Stimulated activated CD4-positive, alpha-beta T cell treated with anti-CD3 and anti-CD28 coated beads, Interleukin-12 subunit alpha, Interleukin-12 subunit beta, amount 100 ng/mL, for 24 hours (primary cell): ENCODE data around the gene TRAF3.

Experiments
- DNase-seq, 2 experiments: peaks; one replicate each; pipeline ENCODE4 v3.0.0-alpha.2; 2020; ENCODE audit warnings: low read depth in 2 of 2

TRAF3 gene

DNA sequence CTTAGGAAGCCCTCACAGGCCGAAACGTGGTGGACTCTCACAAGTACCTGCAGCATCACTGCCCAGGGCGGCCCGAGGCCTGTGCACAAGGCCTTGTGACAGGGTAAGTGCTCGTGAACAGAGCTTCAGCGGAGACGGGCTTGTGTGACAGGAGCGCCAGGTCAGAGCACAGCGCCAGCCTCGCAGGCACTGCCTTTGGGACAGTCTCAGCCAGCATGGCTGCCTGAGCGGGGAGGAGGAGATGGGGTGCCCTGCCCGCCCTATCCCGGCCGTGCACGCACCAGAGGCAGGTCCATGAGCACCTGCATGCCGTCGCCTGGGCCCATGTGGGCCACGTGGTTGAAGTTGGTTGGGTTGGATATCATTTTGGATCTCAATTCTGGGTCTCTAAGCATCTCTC, 162.1 kb downstream of the TRAF3 start:
- DNase-seq = no peak

DNA sequence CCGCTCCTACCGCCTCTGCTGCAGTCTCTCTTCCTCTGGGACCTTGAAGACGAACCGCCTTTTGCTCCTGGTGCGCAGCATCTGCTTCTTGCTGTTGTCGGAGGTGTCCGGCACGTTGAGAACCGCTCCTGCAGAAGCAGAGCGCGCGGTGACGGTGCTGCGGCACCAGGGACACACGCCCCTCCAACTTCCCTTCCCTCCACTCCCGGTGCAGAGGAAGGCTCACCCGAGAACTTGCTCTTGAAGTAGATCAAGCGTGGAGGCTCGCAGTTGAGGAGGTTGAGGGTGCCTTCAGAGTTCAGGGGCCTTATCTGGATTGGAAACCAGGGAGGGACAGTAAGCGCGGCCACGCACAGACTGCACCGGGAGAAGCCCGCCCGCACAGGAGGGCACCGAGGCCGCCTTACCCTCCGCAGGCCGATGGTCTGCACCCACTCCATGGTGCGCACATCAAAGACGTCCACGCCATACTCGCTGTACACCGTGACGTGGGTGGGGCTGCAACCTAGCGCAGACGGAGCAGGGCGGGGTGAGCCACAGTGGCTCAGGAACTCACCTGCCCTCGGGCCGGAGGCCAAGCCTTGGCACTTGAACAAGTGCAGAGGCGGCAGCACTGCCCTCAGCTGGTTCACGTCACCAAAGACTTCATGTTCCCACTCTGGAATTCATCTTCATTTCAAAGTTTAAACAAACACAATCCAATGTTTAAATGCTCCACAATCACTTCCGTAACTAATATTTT, 162.7 kb downstream of the TRAF3 start:
- DNase-seq = no peak

DNA sequence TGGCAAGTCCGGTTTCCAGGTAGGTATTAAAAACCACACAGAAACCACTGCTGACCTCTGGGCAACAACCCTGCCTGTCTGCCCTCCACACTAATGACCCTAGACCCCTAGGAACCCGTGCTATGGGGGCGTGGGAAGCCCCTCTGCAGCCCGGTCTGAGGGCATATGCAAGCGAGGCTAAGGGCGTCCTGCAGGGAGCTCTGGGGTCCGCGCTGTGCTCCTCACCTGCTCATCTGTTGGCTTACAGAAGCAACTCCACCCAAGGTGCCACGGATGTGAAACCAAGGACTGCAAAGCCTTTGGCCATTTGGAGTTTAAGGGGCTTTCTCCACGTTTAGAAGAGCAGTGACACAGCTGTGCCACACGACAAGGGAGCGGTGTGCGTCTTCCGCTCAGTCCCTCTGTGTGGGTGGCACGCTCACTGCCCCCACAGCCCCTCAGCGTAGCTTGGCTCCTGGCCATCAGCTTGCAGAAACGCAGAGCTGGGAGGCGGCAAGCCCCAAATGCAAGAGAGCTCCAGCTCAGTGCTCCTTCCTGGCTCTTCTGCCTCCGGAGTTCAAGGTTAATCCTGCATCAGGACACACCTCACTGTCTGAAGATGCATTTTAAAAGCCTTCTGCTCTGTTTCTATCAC, 163.6 kb downstream of the TRAF3 start:
- no peak for DNase-seq

DNA sequence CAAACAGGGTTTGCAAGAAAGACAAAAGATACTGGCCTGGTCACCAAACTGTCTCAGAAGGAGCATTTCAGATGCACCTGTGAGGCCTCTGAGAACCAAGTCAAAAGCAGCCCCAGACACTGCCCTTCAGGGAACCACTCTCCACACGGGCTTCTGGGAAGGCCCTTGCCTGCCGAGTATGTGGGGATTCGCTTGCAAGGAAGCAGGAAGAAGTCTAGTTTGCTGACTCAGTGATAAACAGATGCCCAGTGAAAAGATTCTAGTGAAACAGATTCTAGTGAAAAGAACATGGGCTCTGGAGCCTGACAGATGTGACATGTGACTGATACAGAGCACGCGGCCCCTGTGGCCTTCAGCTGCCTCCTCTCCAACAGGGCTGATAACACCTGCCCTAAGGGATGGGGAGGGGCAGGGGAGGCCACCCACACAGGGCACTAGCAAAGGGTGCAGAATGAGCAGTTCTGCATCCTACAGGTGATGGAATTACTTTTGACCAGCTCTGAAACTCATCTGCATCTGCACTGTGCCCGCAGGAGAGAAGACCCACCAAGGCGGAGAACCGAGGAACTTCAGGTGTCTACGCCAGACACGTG, 164.3 kb downstream of the TRAF3 start:
- DNase-seq = no peak

DNA sequence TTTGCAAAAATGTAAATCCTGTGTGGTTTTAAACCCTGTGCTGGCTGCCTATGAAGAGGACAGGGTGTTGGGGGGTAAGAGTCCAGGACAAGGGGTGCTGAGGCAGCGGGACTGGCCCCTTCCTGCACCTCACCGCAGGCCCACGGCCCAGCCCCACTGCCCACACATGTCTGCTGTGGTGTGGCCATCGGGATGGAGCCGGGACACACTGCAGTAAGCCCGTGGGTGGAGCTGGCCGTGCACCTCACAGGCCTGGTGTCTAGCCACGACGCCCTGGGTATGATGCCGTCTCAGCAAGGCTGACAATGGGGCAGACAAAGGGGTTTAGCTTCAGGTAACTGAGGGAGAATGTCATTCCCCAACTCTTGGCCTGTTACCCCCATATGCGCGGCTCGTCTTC, 164.8 kb downstream of the TRAF3 start:
- DNase-seq = no peak

DNA sequence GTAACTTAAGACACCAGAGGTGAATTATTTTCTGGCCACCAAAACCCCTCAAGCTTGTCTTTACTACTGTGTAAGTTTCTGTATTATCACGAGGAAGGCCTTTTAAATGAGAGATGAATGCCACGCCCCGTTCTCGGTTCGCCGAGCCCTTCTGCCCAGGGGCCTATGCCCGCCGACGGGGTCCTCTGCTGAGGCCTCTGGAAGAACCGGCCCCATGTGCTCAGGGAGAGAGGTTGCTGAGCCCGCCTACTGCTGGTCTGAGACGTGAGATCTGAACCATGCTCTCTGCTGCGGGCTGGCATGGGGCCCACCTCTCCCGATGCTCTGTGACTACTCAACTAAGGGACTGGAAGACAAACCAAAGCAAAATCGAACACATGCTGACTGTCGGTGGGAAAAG, 166.2 kb downstream of the TRAF3 start:
- DNase-seq = no peak

DNA sequence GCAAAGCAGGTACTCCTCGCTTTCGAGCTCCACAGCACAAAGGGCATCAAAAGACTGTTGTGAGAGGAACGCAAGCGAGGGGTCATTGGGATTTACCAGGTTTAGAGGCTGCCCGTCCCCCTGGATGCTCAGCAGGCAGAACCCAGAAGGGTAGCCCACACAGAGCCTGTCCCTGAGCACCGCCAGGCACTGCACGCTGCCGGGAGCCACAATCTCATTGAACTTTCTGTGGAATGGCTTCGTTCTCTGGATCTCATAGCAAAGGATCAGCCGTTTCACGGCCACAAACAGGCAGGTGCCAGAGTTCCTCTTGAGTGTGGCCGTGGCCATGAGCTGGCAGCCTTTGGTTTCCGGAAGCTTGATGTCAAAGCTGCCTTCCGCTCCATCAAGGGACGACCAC, 166.7 kb downstream of the TRAF3 start:
- no peak for DNase-seq

DNA sequence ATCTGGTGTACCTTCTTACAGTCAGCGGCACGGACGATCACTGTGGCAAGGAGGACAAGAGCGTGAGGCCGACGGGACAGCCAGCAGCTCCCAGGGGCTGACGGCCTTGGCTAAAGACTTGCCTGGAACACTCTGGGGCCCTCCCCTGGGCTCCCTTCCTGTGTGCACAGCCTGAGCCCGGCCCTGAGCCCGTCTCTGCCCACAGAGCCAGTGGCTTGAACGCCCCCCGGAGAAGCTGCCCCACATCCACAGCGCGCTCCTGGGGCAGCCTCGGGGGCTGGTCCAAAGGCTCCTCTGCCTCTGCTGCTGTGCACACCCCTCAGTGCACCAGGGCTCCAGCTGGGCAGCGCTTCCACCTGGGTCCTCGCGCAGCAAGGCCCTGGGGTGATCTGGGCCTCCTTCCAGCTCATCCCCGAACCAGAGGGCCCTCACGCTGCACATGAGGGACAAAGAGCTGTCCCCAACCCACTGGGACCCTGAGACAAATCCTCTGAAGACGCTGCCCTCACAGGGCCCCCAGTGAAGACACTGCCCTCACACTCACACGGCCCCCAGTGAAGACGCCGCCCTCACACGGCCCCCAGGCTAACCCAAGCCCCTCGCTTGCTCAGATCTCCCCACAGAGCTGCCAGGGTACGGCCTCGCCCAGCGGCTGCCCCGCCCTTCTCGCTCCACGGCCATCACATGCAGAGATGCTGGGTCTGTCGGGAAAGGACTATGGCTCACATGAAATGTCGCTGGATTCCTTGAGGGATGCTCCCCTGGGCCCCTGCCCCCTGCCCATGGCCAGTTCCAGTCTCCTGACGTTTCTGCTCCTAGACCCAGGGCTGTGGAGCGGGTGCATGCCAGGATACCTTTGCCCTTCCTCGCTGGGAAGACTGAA, 167.4 kb downstream of the TRAF3 start:
- DNase-seq = no peak

DNA sequence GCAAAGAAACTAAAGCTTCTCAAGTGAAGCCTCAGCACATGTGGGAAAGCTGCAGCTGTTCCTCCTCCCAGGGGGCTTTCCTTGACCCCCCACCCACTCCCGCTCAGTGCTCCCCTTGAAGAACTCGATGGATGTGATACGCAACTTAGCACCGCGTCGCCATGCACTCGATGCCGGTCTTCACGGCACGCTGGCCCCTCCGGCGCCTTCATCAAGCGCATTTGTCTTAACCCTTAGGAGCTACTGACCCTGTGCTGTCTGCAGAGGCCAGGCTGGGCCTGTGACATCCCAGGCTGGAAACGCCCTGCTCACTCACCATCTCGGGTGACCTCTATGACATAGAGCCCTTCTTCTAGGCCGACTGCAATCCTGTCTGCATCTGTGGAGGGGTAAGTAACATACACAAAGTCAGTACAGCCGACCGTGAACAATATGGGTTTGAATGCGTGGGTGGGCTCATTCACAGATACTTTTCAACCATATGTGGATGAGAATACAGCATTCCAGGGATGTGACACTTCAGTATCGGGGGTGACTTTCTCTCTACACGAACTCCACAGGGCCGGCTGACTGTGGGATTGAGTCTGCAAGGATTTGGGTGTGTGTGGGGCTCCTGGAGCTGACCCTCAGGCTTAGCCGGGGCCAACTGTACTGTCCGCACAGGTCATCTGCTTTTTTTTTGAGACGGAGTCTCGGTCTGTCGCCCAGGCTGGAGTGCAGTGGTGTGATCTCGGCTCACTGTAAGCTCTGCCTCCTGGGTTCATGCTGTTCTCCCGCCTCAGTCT, 168.3 kb downstream of the TRAF3 start:
- no peak for DNase-seq

DNA sequence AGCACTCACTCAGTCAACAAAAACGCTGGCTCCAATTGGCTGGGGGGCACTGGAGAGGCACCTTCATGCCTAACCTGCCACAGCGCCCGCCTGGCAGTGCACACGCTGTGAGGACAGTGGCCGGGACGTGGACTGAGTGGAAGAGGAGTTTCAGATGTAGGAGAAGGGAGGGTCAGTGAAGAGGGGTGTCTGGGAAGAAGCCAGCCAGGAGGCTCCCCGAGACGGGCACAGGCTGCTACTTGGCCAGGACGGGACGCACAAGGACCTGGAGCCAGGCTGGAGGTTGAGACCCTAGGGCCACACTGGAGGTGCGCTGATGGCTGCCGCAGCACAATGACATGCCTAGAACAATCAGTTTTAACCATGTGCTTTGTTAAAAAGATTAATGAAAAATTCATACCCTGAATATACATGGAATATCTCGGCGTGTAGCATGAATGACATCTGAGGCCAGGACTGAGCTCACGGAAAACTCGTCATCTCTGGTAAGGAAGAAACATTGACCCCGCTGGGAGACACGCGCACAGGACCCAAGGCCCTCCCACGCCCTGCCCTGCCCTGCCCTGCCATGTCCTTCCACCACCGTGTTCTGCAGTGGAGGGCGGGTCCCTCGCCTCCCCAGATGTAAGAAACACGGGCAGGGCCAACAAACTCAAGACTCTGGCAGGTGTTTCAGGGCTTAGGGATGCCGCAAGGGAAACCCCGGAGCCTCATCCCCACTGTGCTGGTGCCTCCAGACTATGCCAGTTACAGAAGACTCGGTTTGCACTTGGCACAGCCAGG, 170.3 kb downstream of the TRAF3 start:
- no peak for DNase-seq

DNA sequence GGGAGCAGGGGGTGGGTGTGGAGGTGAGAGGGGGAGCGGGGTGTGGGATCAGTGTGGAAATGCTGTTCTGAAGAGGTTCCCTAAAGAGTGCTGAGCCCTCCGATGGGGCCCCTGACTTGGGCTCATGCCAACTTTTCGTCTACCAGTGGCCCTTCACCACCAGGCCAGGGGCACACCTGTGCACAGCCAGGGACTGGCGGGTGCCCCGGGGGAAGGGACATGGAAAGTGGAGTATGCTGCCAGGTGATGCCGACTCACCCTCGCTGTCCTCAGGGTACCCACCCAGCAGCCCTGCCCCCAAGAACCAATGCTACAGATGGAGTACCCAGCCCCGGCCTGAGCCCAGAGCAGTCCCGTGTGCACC, 171.4 kb downstream of the TRAF3 start:
- no peak for DNase-seq

DNA sequence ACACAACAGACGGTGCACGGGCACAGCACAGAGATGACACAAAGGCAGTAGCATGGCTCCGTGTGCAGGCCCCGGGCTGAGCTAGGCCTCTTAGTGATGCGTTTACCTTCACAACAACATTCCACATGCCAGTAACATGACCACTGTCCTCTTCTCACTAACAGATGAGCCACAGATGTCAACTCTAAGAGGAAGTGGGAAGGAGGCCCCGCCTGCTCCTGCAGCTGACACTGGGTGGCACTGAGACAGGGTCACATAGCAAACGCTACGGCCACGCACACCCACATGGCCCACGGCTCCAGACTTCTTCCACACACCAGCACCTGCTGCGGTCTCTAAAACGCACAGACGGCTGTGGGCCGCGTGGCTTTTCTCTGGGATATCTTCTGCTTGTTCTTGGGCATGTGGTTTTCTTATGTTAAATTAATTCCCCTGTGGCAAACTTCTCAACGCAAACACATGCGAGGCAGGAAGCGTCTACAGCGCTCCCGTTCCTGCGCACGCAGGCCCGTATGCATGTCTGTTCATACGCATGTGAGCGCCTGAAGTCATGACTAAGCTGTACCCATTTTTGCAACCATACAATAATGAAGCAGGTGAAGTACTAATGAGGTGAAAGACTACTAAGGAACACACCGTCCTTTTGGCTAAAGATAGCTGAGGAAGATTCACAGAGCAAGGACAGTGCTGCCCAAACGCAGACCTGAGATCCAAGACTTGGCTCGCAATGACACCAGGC, 172.0 kb downstream of the TRAF3 start:
- DNase-seq = no peak

DNA sequence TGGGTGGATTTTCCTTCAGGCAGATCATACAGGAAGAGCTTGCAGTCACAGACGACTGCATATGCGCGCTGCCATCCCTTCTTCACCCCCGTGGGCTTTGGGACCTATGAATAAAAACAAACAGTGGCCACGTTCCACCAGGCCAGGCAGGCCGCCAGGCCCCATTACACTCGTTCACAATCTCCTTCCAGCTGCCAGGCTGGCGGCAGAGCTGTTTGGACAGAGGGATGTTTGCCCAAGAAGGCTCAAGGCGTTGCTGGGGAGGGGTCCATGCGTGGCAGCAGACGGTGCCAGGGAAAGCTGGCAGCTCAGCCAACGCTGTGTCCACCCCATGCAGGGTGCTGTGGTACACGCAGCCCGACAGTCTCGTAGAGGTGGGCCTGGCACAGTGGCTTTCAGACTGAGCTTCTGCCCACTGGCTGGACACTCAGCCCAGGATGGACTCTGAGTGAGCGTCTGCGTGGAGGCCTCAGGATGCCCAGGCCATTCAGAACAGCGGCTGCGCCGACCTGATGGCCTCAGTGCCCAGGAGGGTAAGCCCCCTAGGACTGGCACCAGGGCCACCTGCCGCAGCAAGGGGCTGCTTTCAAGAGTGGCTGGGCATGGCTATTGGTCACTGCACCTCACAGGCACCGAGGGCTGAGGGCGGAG, 172.7 kb downstream of the TRAF3 start:
- DNase-seq = no peak

DNA sequence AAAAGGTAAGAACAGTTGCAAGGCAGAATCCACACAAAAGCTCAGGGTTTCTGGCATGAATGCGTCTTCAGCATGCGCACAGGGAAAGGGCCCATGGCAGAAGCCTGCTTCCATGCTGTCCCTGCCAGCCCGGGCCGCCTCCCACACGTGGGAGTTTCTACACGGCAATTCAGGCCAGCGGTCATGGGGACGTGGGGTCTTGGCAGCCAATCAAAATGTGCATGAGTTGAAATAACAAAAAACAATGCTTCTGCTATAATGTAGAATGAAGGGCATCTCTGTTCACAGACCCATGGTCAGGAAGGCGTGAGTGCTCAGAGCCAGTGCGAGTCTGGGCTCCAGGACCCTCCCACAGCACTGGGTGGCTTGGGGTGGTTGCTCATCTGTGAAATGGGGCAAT, 173.8 kb downstream of the TRAF3 start:
- DNase-seq = no peak

DNA sequence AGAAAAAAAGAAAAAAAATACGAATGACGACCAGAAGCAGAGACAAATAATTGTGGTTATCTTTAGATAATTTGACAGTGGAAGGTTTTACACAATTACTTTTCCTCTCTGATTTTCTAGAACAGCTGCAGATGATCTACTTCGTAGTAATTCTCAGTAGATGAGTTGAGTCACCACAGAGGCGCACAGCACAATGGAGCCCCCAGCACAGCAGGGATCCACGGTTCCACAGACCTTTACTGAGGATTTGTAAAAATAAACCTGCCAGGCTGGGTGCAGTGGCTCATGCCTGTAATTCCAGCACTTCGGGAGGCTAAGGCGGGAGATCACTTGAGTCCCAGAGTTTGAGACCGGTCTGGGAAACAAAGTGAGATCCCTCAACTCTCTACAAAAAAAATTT, 174.6 kb downstream of the TRAF3 start:
- DNase-seq = no peak

DNA sequence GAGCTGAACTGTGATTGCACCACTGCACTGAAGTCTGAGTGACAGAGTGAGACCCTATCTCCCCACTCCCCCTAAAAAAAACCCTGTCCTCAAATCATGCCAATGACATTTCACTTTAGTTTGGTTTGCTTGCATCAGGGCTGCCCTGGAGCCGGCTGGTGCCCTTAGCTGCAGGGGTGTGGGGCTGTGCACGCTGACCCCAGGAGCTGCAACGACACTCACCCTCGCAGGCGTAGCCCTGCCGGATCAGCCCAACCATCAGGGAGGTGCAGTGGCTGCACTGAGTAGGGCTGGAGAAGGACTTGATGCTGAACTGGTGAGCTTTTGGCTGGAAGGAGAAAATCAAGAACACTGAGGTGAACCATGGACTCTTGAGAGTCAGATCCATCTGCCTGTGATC, 175.0 kb downstream of the TRAF3 start:
- DNase-seq = no peak

DNA sequence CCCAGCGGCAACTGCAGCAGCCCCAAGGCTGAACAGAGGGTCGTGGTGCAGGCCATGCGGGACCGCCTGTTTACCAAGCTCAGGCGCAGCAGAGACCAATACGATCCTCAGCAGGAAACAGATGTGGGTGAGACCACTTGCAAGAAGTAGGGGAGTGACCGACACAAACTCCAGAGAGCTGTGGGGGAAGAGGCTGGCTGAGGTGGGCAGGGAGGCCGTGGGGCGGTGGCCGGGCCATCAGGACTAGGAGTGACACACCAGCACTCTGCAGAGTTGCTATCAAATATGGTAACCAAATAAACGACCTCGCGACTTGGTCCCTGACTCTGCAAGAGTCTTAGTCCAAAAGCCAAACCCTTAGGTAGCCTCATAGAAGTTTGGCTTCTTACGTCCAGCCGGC, 175.9 kb downstream of the TRAF3 start:
- no peak for DNase-seq

DNA sequence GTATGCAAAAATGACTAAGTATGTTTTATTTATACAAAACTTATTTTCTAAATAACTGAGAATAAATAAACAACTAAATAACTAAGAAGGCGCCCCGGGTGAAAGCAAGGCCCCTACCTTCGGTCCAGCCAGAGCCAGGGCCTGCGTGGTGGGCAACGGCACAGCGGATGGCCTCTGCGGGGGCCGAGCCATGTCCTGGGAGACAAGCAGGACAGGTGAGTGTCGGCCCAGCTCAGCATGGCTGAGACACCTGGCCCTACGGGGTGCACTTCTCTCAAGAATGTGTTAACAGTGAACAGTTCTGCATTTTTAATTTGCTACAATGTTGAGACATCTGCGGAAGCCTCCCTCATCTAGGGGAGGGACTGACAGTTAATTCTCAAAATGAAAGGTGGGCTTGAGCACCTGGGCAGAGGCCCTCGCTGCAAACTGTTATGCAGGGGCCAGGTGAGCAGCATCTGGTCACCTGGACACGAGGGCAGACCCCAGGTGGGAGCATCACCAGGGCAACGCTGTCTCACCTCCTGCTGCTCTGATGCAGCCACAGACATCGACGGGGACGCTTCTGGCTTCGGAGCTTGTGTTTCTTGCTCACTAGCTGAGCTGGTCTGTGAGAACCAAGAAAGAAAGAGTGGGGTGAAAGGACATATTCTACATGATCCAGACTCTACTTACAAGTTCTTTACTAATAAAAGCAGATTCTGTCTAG, 177.0 kb downstream of the TRAF3 start:
- no peak for DNase-seq
